H9 (cell line): ENCODE measurements around the gene TCF15. TPM values are rescaled to one million over a fixed set of nuclear protein-coding genes. Genes with fewer than 3 reads are reported as not detected.

ENCODE experiments used
- DNase-seq: peaks from one replicate; pipeline ENCODE4 v3.0.0-alpha.2; 2017
- H2AFZ ChIP-seq: one replicate; pipeline ENCODE4 v1.6.1; 2013; ENCODE audit warnings: mild to moderate bottlenecking, low read length, control low read depth, moderate library complexity
- H2AK5ac ChIP-seq: 2 replicates; pipeline ENCODE4 v1.6.1; 2013; ENCODE audit warnings: low read length, control low read depth, mixed read lengths; ENCODE audit not compliant: insufficient read length
- H2BK120ac ChIP-seq: one replicate; pipeline ENCODE4 v1.6.1; 2013; ENCODE audit warnings: low read depth, mild to moderate bottlenecking, low read length, control low read depth, inconsistent platforms; ENCODE audit not compliant: poor library complexity, severe bottlenecking
- H2BK12ac ChIP-seq: 2 replicates; pipeline ENCODE4 v1.6.1; 2013; ENCODE audit warnings: low read length, control low read depth, mixed read lengths, low read depth; ENCODE audit not compliant: insufficient read length
- H2BK15ac ChIP-seq: 2 replicates; pipeline ENCODE4 v1.6.1; 2013; ENCODE audit warnings: low read depth, low read length, control low read depth
- H2BK20ac ChIP-seq: one replicate; pipeline ENCODE4 v1.6.1; 2013; ENCODE audit warnings: low read depth, mild to moderate bottlenecking, low read length, control low read depth, inconsistent platforms; ENCODE audit not compliant: poor library complexity, severe bottlenecking
- H2BK5ac ChIP-seq: 2 replicates; pipeline ENCODE4 v1.6.1; 2013; ENCODE audit warnings: low read length, control low read depth, mixed read lengths; ENCODE audit not compliant: insufficient read length
- H3K14ac ChIP-seq: 2 replicates; pipeline ENCODE4 v1.6.1; 2013; ENCODE audit warnings: low read length, control low read depth; ENCODE audit not compliant: insufficient read depth
- H3K18ac ChIP-seq: 2 replicates; pipeline ENCODE4 v1.6.1; 2013; ENCODE audit warnings: low read depth, mild to moderate bottlenecking, mixed read lengths, low read length, control low read depth; ENCODE audit not compliant: insufficient read length
- H3K23ac ChIP-seq: 2 replicates; pipeline ENCODE4 v1.6.1; 2013; ENCODE audit warnings: low read length, control low read depth, mixed read lengths, low read depth; ENCODE audit not compliant: insufficient read length
- H3K23me2 ChIP-seq: 2 replicates; pipeline ENCODE4 v1.6.1; 2013; ENCODE audit warnings: low read depth, mild to moderate bottlenecking, mixed read lengths, low read length, control low read depth; ENCODE audit not compliant: insufficient read length, poor library complexity, severe bottlenecking
- H3K27ac ChIP-seq: 2 replicates; pipeline ENCODE4 v1.5.1; 2013; ENCODE audit warnings: low read length, control low read depth, mixed read lengths, low read depth; ENCODE audit not compliant: insufficient read length
- H3K27me3 ChIP-seq: 2 replicates; pipeline ENCODE4 v1.6.1; 2013; ENCODE audit warnings: low read length, control low read depth, inconsistent platforms; ENCODE audit not compliant: insufficient read depth
- H3K4ac ChIP-seq: 2 replicates; pipeline ENCODE4 v1.6.1; 2013; ENCODE audit warnings: low read depth, mild to moderate bottlenecking, control low read depth, inconsistent platforms, low read length, moderate library complexity
- H3K4me1 ChIP-seq: 2 replicates; pipeline ENCODE4 v1.6.1; 2013; ENCODE audit warnings: low read length, control low read depth, inconsistent platforms; ENCODE audit not compliant: insufficient read depth
- H3K4me2 ChIP-seq: 2 replicates; pipeline ENCODE4 v1.6.1; 2013; ENCODE audit warnings: low read length, control low read depth, mixed read lengths; ENCODE audit not compliant: insufficient read length, insufficient read depth
- H3K56ac ChIP-seq: 2 replicates; pipeline ENCODE4 v1.6.1; 2013; ENCODE audit warnings: low read depth, mild to moderate bottlenecking, mixed read lengths, low read length, control low read depth; ENCODE audit not compliant: insufficient read length
- H3K79me1 ChIP-seq: 2 replicates; pipeline ENCODE4 v1.6.1; 2013; ENCODE audit warnings: low read depth, mild to moderate bottlenecking, moderate library complexity, low read length, control low read depth, inconsistent platforms; ENCODE audit not compliant: insufficient read depth, poor library complexity, severe bottlenecking
- H3K79me2 ChIP-seq: 2 replicates; pipeline ENCODE4 v1.6.1; 2013; ENCODE audit warnings: low read length, control low read depth, inconsistent platforms; ENCODE audit not compliant: insufficient read depth
- H3K9ac ChIP-seq: 2 replicates; pipeline ENCODE4 v1.6.1; 2013; ENCODE audit warnings: low read length, control low read depth, mixed read lengths; ENCODE audit not compliant: insufficient read length; ENCODE audit errors: extremely low read depth
- H3K9me3 ChIP-seq: one replicate; pipeline ENCODE4 v1.6.1; 2013; ENCODE audit warnings: low read depth, low read length, inconsistent platforms; ENCODE audit not compliant: control insufficient read depth
- H3T11ph ChIP-seq: one replicate; pipeline ENCODE4 v1.6.1; 2013; ENCODE audit warnings: mild to moderate bottlenecking, low read length, control low read depth, inconsistent platforms
- H4K20me1 ChIP-seq: one replicate; pipeline ENCODE4 v1.6.1; 2013; ENCODE audit not compliant: control insufficient read depth, insufficient read length, insufficient read depth
- H4K5ac ChIP-seq: 2 replicates; pipeline ENCODE4 v1.6.1; 2013; ENCODE audit warnings: low read depth, mild to moderate bottlenecking, mixed read lengths, low read length, control low read depth; ENCODE audit not compliant: insufficient read length
- H4K8ac ChIP-seq: replicated peaks from 2 replicates; pipeline ENCODE4 v1.6.1; 2013; ENCODE audit warnings: low read length, control low read depth, mixed read lengths, low read depth; ENCODE audit not compliant: insufficient read length
- H4K91ac ChIP-seq: 2 replicates; pipeline ENCODE4 v1.6.1; 2013; ENCODE audit warnings: low read depth, mild to moderate bottlenecking, moderate library complexity, mixed read lengths, low read length, control low read depth; ENCODE audit not compliant: insufficient read length
- H3K27ac Mint-ChIP-seq, 3 experiments: 2 replicates in 2 of 3; 3 replicates in 1 of 3; pipeline ENCODE4 v1.8.0; 2020 to 2021; ENCODE audit warnings: mixed read lengths in 3 of 3, mild to moderate bottlenecking in 1 of 3, moderate library complexity in 1 of 3
- H3K27me3 Mint-ChIP-seq: 2 replicates; pipeline ENCODE4 v1.8.0; 2021; ENCODE audit warnings: low read depth, mild to moderate bottlenecking, moderate library complexity, mixed read lengths
- H3K36me3 Mint-ChIP-seq, 3 experiments: 2 replicates in 2 of 3; 3 replicates in 1 of 3; pipeline ENCODE4 v1.8.0; 2020 to 2021; ENCODE audit warnings: low read depth in 3 of 3, mixed read lengths in 3 of 3; ENCODE audit not compliant: insufficient read depth in 1 of 3
- H3K4me1 Mint-ChIP-seq, 2 experiments: 2 replicates each; pipeline ENCODE4 v1.8.0; 2020; ENCODE audit warnings: mixed read lengths in 2 of 2
- H3K4me3 Mint-ChIP-seq, 2 experiments: 2 replicates in 1 of 2; 3 replicates in 1 of 2; pipeline ENCODE4 v1.8.0; 2020 to 2021; ENCODE audit warnings: mild to moderate bottlenecking in 2 of 2, mixed read lengths in 2 of 2, moderate library complexity in 1 of 2
- H3K9me3 Mint-ChIP-seq, 2 experiments: 2 replicates in 1 of 2; 3 replicates in 1 of 2; pipeline ENCODE4 v1.8.0; 2020; ENCODE audit warnings: mild to moderate bottlenecking in 2 of 2, mixed read lengths in 2 of 2, moderate library complexity in 1 of 2
- CTCF ChIP-seq: fragments of 200-600 bp; sonication (generic); conservative IDR thresholded peaks from 3 replicates; pipeline ENCODE4 v1.8.0; 2021; ENCODE audit warnings: antibody characterized with exemption, mild to moderate bottlenecking
- WGBS: extraction: QIAGEN DNeasy Blood & Tissue Kit; methylation state at CpG from one replicate; pipeline ENCODE4 v1.1.7; 2013; ENCODE audit warnings: missing lambda C conversion rate, low lambda C conversion rate, mixed read lengths; ENCODE audit not compliant: insufficient read length; ENCODE audit errors: extremely low coverage; 5-methylcytosine and 5-hydroxymethylcytosine counted together
- total RNA-seq: library from RNA; stranded (reverse); gene quantifications from 2 replicates; pipeline ENCODE4 v1.2.1, GENCODE V29; 2021

The TCF15 gene
- total RNA-seq, 1 experiment from 2014 or later = 2.0 TPM

GRCh38 chr20:635028-635892 is 25.2 kb upstream of the TCF15 start:
- H3K9me3 Mint-ChIP-seq = no peaks in the 10 kb centered on the region
- H3K4me1 Mint-ChIP-seq = peaks cover 4 to 17% of the 10 kb centered on the region in 2 experiments; a peak in 2 of 4 replicates
- Histone ChIP-seq H3K9me3 (no peaks in the 10 kb centered on the region), H4K8ac (no peak overlapping the region), H3K9ac (no peak overlapping the region), H2BK5ac (no peak overlapping the region), H3K79me2 (no peaks in the 10 kb centered on the region), H3K18ac (no peak overlapping the region), H2BK20ac (no peak overlapping the region), H4K20me1 (no peaks in the 10 kb centered on the region), H3K23me2 (no peaks in the 10 kb centered on the region), H2BK120ac (no peak overlapping the region), H2BK15ac (no peak overlapping the region), H2AFZ (no peak overlapping the region), H3T11ph (no peak overlapping the region), H3K23ac (no peak overlapping the region), H3K14ac (no peak overlapping the region), H4K91ac (no peak overlapping the region), H2AK5ac (no peak overlapping the region), H3K4ac (no peak overlapping the region), H3K27ac (no peak overlapping the region), H4K5ac (no peak overlapping the region), H3K56ac (no peak overlapping the region), H3K27me3 (no peaks in the 10 kb centered on the region), H3K79me1 (no peaks in the 10 kb centered on the region), H3K4me2 (no peak overlapping the region), H2BK12ac (no peak overlapping the region), H3K4me1 (no peaks in the 10 kb centered on the region)
- no peak overlapping the region for H3K4me3 Mint-ChIP-seq
- no CpG with 5 or more reads among the region's 9 CpGs for WGBS
- H3K36me3 Mint-ChIP-seq = no peaks in the 10 kb centered on the region
- peaks cover 11% of the 10 kb centered on the region for H3K27me3 Mint-ChIP-seq
- no peak overlapping the region for H3K27ac Mint-ChIP-seq
- TF ChIP-seq CTCF = no peak
- DNase-seq = no peak
